Left lobe of liver (tissue), 2 donors: ENCODE data around the gene PLK3. TPM values are rescaled to one million over a fixed set of nuclear protein-coding genes. Genes with fewer than 3 reads are reported as not detected.

Experiments
- ATAC-seq: fragments of 200-7000 bp; cut with Tn5 transposase; one replicate; pipeline ENCODE4 v1.9.1; 2020; ENCODE audit warnings: mild to moderate bottlenecking, moderate library complexity
- DNase-seq: peaks from one replicate; pipeline ENCODE4 v3.0.0-alpha.2; 2020; ENCODE audit warnings: low spot score
- total RNA-seq: library from RNA; stranded (reverse); gene quantifications from one replicate; pipeline ENCODE4 v1.2.1, GENCODE V29; 2021
- donor health status: DM: no; HTN: no; CAD: no; lungs with moderate emphysema.
- donor health status: DM: no; HTN: yes; CAD: no.

Gene PLK3
- total RNA-seq, 1 donor from 2014 or later, result 2.3 TPM

DNA sequence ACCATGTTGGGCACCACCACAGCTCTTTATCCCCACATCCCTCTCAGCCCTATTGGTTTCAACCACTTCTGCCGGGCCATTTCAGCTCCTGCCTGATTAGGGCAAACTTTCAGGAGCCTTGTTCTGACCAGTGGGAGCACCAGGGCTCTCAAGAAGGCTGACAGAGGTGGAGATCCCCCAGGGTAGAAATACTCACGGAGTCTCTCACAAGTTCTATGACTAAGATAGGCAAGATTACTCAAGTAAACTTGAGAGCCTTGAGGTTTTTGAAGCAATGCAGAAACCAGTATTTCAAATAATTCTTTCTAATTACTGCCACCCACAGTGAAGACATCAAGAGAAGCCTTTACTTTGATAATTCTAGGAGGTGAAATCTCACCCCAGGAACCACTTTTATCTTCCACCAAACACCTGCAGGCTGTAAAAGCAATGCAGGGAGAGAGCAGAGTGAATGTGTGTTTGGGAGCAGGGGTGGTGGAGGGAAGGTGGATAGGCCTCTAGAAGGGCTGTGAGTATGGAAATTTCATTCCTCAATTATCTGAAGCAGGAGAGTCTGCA, 49.5 kb downstream of the PLK3 start:
- no peak for ATAC-seq
- no peak for DNase-seq

GRCh38 chr1:44851308-44851707, 51.1 kb downstream of the PLK3 start:
- DNase-seq (no peak), ATAC-seq (no peak)

DNA sequence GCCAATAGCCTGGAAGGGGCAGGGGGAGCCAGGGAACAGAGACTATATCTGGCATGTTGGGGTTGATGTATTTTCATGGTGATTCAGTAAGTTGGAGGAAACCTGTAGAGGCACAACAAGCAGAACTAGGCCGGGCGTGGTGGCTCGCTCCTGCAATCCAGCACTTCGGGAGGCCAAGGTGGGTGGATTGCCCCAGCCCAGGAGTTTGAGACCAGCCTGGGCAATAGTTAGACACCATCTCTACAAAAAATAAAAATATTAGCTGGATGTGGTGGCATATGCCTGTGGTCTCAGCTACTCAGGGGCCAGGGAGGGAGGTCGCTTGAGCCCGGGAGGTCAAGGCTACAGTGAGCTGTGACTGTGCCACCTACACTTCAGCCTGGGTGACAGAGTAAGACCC, 53.0 kb downstream of the PLK3 start:
- no peak for DNase-seq

GRCh38 chr1:44854970-44855369, 54.8 kb downstream of the PLK3 start:
- DNase-seq (no peak), ATAC-seq (peak; percentile 31)

More for the DNA sequence above, 53.0 kb downstream of the PLK3 start:
- no peak for ATAC-seq

Other genes with a start within 250 kb of the PLK3 start
- gene TMEM53, start 125.9 kb upstream of the PLK3 start, total RNA-seq, result 27.5 TPM
- gene ARMH1, start 125.7 kb upstream of the PLK3 start, total RNA-seq, result 14.7 TPM
- not detected for gene RNU5D-1, start 69.2 kb upstream of the PLK3 start, total RNA-seq
- 0.73 TPM for gene KIF2C, start 60.5 kb upstream of the PLK3 start, total RNA-seq
- 471 TPM for gene RPS8, start 24.8 kb upstream of the PLK3 start, total RNA-seq
- gene BEST4, start 12.2 kb upstream of the PLK3 start, total RNA-seq, result 0.10 TPM
- gene DYNLT4, start 7.0 kb downstream of the PLK3 start, total RNA-seq, result 0.55 TPM
- 7.8 TPM for gene BTBD19, start 8.1 kb downstream of the PLK3 start, total RNA-seq
- 0.45 TPM for gene PTCH2, start 42.9 kb downstream of the PLK3 start, total RNA-seq
- 15.3 TPM for gene EIF2B3, start 186.2 kb downstream of the PLK3 start, total RNA-seq
- 33.9 TPM for gene HECTD3, start 210.9 kb downstream of the PLK3 start, total RNA-seq
- 76.5 TPM for gene UROD, start 211.9 kb downstream of the PLK3 start, total RNA-seq